Stomach smooth muscle (tissue), 2 donors: ENCODE results near the gene SLC9A8.

ENCODE experiments used
- H3K27ac ChIP-seq: one replicate; pipeline ENCODE4 v1.7.0; 2013; ENCODE audit warnings: mild to moderate bottlenecking, low read length, inconsistent platforms
- H3K27me3 ChIP-seq, 2 donors: one replicate each; pipeline ENCODE4 v1.7.0; 2013; ENCODE audit warnings: low read length in 2 of 2; ENCODE audit not compliant: insufficient read depth in 2 of 2, control insufficient read depth in 1 of 2
- H3K36me3 ChIP-seq, 2 donors: one replicate each; pipeline ENCODE4 v1.7.0; 2013; ENCODE audit warnings: low read length in 2 of 2; ENCODE audit not compliant: control insufficient read depth in 2 of 2, insufficient read depth in 2 of 2
- H3K4me1 ChIP-seq: one replicate; pipeline ENCODE4 v1.7.0; 2013; ENCODE audit warnings: low read length; ENCODE audit not compliant: control insufficient read depth, insufficient read depth
- H3K4me3 ChIP-seq, 2 donors: one replicate each; pipeline ENCODE4 v1.7.0; 2013; ENCODE audit warnings: low read length in 2 of 2
- H3K9ac ChIP-seq, 2 donors: one replicate each; pipeline ENCODE4 v1.7.0; 2013; ENCODE audit warnings: low read length in 2 of 2, mild to moderate bottlenecking in 1 of 2
- H3K9me3 ChIP-seq, 2 donors: one replicate each; pipeline ENCODE4 v1.7.0; 2013; ENCODE audit warnings: low read length in 2 of 2; ENCODE audit not compliant: control insufficient read depth in 2 of 2
- donor health status: healthy.
- donor health status: Pancreatic carcinoma.

SLC9A8 gene

GRCh38 chr20:49910340-49910706, 97.7 kb downstream of the SLC9A8 start:
- Histone ChIP-seq H3K4me3 (no peak overlapping the region), H3K27ac (no peak overlapping the region), H3K9me3 (no peaks in the 10 kb centered on the region), H3K36me3 (peaks cover 24 to 32% of the 10 kb centered on the region in 2 donors), H3K9ac (no peak overlapping the region), H3K27me3 (no peaks in the 10 kb centered on the region), H3K4me1 (peaks cover 31% of the 10 kb centered on the region)

GRCh38 chr20:49913399-49914047, 100.9 kb downstream of the SLC9A8 start:
- H3K36me3 ChIP-seq: peaks cover 3 to 7% of the 10 kb centered on the region in 2 donors
- peak overlapping the region in 1 of 2 donors; percentile 29 for H3K9ac ChIP-seq
- peaks cover 39% of the 10 kb centered on the region for H3K4me1 ChIP-seq
- H3K27me3 ChIP-seq: no peaks in the 10 kb centered on the region
- H3K27ac ChIP-seq: no peak overlapping the region
- H3K4me3 ChIP-seq: peak overlapping the region; percentile 100
- no peaks in the 10 kb centered on the region for H3K9me3 ChIP-seq

- H3K4me1 ChIP-seq: peaks cover 39% of the 10 kb centered on the region
- H3K27me3 ChIP-seq: no peaks in the 10 kb centered on the region
- H3K9ac ChIP-seq: peak overlapping the region; percentile 95 to 100
- peaks cover 3 to 4% of the 10 kb centered on the region in 2 donors for H3K36me3 ChIP-seq
- peak overlapping the region; percentile 100 for H3K27ac ChIP-seq
- no peaks in the 10 kb centered on the region for H3K9me3 ChIP-seq
- peak overlapping the region; percentile 100 for H3K4me3 ChIP-seq
Observed at GRCh38 chr20:49914310-49915117, 101.9 kb downstream of the SLC9A8 start.

- H3K4me1 ChIP-seq: peaks cover 36% of the 10 kb centered on the region
- no peaks in the 10 kb centered on the region for H3K9me3 ChIP-seq
Observed at GRCh38 chr20:49915118-49915379, 102.4 kb downstream of the SLC9A8 start.

GRCh38 chr20:49915380-49916145, 102.9 kb downstream of the SLC9A8 start, which contains the start of gene SPATA2:
SPATA2 (minus strand) TSS chr20:49915529; CDS start chr20:49908490, 7,039 bp downstream.
- Histone ChIP-seq H3K9ac (peak within 1 kb of the TSS; percentile 95 to 100), H3K36me3 (no peaks in the 10 kb centered on the region), H3K4me1 (peaks cover 32% of the 10 kb centered on the region), H3K4me3 (peak within 1 kb of the TSS; percentile 100), H3K27me3 (no peaks in the 10 kb centered on the region), H3K9me3 (no peaks in the 10 kb centered on the region), H3K27ac (peak within 1 kb of the TSS; percentile 100)

More at GRCh38 chr20:49915118-49915379, 102.4 kb downstream of the SLC9A8 start:
- Histone ChIP-seq H3K27me3 (no peaks in the 10 kb centered on the region), H3K27ac (peak overlapping the region; percentile 100), H3K36me3 (peaks cover under 1 to 3% of the 10 kb centered on the region in 2 donors), H3K9ac (peak overlapping the region; percentile 95 to 100), H3K4me3 (peak overlapping the region; percentile 100)

- Histone ChIP-seq H3K27me3 (no peaks in the 10 kb centered on the region), H3K9ac (peak overlapping the region; percentile 95 to 100), H3K9me3 (no peaks in the 10 kb centered on the region), H3K27ac (peak overlapping the region; percentile 100), H3K4me1 (peaks cover 32% of the 10 kb centered on the region), H3K4me3 (peak overlapping the region; percentile 100), H3K36me3 (no peaks in the 10 kb centered on the region)
Observed at GRCh38 chr20:49916146-49917002, 103.7 kb downstream of the SLC9A8 start.

- Histone ChIP-seq H3K27ac (no peak overlapping the region), H3K9ac (no peak overlapping the region), H3K27me3 (no peaks in the 10 kb centered on the region), H3K9me3 (no peaks in the 10 kb centered on the region), H3K36me3 (no peaks in the 10 kb centered on the region), H3K4me3 (no peak overlapping the region), H3K4me1 (peaks cover 23% of the 10 kb centered on the region)
Observed at GRCh38 chr20:49918446-49918845, 105.8 kb downstream of the SLC9A8 start.

- Histone ChIP-seq H3K9me3 (no peaks in the 10 kb centered on the region), H3K4me3 (no peak overlapping the region), H3K9ac (no peak overlapping the region), H3K36me3 (no peaks in the 10 kb centered on the region), H3K27ac (no peak overlapping the region), H3K27me3 (no peaks in the 10 kb centered on the region), H3K4me1 (peaks cover 18% of the 10 kb centered on the region)
Observed at GRCh38 chr20:49919009-49919408, 106.4 kb downstream of the SLC9A8 start.

GRCh38 chr20:49919461-49919860, 106.8 kb downstream of the SLC9A8 start:
- Histone ChIP-seq H3K9me3 (no peaks in the 10 kb centered on the region), H3K9ac (no peak overlapping the region), H3K27me3 (no peaks in the 10 kb centered on the region), H3K4me1 (peaks cover 13% of the 10 kb centered on the region), H3K27ac (no peak overlapping the region), H3K36me3 (no peaks in the 10 kb centered on the region), H3K4me3 (no peak overlapping the region)

- Histone ChIP-seq H3K9me3 (no peaks in the 10 kb centered on the region), H3K27ac (no peak overlapping the region), H3K27me3 (no peaks in the 10 kb centered on the region), H3K4me1 (peaks cover 3% of the 10 kb centered on the region), H3K4me3 (no peak overlapping the region), H3K9ac (no peak overlapping the region), H3K36me3 (no peaks in the 10 kb centered on the region)
Observed at GRCh38 chr20:49924247-49924646, 111.6 kb downstream of the SLC9A8 start.
